Activated CD8-positive, alpha-beta memory T cell treated with anti-CD3 and anti-CD28 coated beads, Interleukin-2, amount 50 U/mL, for 1 hour (primary cell): Measurements from ENCODE around the gene TYMP.
"Not testable (repeated sequence)": the region's sequence is repeated elsewhere in the genome, so short reads cannot be mapped to it uniquely, and the experiment has no call there.

ENCODE experiments used
- DNase-seq: peaks from one replicate; pipeline ENCODE4 v3.0.0-alpha.2; 2020; ENCODE audit errors: extremely low read depth

TYMP gene

DNA sequence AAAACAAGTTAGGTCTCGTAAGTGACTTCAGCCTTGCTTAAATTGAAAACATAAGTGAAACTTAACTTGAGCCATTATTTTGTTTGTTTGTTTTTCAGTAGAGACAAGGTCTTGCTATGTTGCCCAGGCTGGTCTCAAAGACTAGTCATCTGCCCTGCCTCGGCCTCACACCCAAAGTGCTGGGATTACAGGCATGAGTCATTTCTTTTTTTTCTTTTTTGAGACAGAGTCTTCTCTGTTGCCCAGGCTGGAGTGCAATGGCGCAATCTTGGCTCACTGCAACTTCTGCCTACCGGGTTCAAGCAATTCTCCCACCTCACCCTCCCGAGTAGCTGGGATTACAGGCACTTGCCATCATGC lies 11.8 kb upstream of the TYMP start:
- not testable (repeated sequence) for DNase-seq

DNA sequence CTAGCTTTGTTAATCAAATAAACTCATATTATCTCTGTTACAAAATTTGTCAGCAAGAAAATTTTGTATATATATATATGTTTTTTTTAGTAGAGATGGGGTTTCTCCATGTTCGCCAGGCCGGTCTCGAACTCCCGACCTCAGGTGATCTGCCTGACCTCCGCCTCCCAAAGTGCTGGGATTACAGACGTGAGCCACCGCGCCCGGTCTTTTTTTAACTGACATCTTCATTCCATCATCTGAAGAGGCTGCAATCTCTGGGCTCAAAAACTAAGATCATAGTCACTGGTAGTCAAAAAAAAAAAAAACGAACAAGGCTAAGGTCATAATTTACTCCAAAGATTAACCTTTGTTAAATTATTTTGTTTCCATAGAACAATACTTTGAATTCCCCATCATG lies 10.6 kb upstream of the TYMP start:
- no peak for DNase-seq

DNA sequence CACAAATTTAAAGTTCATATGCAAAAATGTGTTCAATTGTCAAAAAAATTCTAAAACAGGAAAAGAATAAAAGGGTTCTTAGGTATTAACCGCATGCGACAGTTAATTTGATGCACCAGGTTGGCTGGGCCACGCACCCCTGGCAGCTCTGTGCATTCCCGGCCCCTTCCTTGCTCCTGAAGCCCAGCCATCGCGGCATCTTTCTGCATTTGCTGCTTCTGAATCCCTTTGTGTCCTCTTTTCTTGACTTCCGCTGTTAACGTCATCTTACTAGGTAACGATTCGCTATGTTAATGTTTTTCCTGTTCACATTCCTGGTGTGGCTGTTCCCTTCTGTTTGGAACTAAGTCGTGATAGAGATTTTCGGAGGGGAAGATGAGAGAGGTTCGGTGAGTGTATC lies 8.0 kb upstream of the TYMP start:
- no peak for DNase-seq

GRCh38 chr22:50536226-50536625 lies 6.4 kb upstream of the TYMP start:
- no peak for DNase-seq

- no peak for DNase-seq
Measured at GRCh38 chr22:50535113-50535512, 5.3 kb upstream of the TYMP start.

GRCh38 chr22:50533856-50534711 lies 4.3 kb upstream of the TYMP start:
- DNase-seq: not testable (repeated sequence)

GRCh38 chr22:50532824-50533796 lies 3.3 kb upstream of the TYMP start:
- no peak for DNase-seq

- no peak for DNase-seq
Measured at GRCh38 chr22:50531962-50532674, 2.3 kb upstream of the TYMP start.

GRCh38 chr22:50531546-50531961 lies 1.7 kb upstream of the TYMP start:
- DNase-seq: no peak

GRCh38 chr22:50530877-50531545 lies 1.2 kb upstream of the TYMP start:
- DNase-seq: no peak

DNA sequence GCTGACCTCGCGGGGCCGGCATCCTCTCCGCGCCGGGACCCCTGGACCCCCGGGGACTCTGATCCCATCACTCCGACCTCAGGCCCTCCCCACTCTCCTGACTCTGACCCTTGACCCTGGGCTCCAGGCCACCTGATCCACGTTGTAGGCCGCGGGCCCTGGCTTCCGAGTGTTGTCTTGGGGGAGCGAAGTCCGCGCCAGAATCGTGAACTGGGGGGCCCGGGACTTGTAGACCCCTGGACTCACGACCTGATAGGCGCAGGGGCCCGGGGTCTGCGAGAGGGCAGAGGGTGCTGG lies 716 bp upstream of the TYMP start:
- DNase-seq: no peak

DNA sequence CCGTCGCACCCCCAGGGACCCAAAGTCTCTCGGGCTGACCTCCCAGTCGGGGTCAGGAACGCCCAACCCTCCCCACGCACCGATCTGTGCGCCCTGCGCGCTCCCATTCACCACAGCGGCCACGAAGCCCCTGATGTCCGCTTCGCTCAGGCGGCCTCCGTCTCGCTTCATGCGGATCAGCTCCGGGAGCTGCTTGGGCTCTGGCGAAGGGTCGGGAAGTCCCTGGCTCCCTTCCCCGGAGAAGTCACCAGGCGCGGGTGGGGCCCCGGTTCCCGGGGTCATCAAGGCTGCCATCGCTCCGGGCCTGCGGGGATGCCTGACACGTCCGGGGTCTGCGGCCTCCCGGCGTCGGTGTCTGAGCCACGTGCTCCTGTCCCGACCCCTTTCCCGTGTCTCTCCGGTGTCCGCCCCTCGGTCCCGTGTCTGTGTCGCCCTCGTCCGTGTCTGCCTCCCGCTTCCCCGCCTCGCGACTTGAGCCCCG lies 356 bp downstream of the TYMP start:
- no peak for DNase-seq

- no peak for DNase-seq
Measured at GRCh38 chr22:50528682-50529415, 963 bp downstream of the TYMP start.

GRCh38 chr22:50527921-50528681 lies 1.7 kb downstream of the TYMP start:
- no peak for DNase-seq

DNA sequence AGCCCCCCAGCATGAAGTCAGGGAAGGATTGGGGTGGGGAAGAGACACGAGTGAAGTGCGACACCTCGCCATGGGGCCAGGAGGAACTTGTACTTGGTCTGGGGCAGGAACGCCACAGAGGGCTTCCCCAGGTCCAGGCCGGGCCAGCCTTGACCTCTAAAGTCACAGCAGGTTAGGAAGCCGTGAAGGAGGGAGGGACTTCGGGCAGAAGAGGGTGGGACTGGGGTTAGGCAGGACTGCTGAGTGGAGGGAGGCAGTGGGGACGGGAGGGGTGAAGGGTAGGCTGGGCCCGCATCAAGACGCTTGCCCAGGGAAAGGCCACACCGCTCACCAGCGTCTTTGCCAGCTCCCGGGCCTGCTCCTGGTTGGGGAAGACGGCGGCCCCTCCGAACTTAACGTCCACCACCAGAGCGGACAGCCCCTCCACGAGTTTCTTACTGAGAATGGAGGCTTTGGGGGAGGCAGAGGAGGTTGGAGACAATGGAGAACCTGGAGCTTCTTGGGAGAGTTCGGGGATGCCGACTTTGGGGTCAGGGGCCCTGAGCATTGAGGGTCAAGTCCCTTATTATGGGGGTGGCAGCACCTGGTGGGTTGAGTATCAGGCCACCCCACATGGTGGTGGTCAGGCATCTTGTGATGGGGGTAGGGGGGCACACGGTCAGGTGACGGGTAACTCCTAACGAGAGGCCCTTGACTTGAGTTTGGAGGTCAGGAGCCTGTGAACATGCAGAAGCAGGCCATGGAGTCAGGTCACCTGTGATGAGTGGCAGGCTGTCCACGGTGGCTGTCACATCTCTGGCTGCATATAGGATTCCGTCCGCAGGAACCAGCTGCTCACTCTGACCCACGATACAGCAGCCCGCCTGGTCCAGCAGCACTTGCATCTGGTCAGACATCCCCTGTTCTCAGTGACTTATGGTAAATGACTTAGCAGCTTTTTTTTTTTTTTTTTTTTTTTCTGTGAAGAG lies 2.7 kb downstream of the TYMP start:
- DNase-seq: no peak

DNA sequence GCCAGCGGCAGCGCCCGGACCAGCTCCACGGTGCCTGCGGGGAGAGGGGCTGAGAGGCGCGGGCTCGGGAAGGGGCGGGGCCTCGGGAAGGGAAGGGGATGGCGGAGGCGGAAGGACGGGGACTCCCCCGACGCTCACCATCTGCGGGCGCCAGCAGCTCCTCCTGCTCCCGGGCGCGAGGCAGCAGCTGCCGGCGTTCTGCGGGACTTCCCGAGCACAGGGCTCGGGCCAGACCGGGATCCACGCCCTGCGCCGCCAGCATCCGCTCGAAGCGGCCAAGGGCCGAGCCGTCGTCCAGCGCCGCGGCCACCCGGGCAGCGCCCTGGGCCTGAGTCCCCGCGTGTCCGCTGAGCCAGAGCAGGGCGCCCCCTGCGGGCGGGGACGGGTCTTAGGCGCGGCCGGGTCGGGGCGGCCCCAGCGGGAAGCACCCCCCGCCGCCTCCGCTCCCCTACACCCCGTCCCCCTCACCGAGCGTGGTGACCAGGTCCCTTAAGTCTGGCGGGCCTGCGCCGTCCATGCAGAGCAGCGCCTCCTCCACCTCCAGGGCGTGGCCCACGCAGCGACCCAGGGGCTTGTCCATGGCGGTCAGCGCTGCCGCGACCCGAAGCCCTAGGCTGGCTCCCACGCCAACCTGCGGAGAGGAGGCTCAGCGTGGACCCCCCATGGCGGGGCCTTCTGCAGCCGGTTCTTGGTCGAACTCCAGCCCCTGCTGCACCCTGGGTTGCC lies 3.5 kb downstream of the TYMP start:
- peak; percentile 59 for DNase-seq

GRCh38 chr22:50525858-50526107 lies 4.0 kb downstream of the TYMP start:
- no peak for DNase-seq

GRCh38 chr22:50525104-50525857 lies 4.5 kb downstream of the TYMP start, which contains the start of gene SCO2:
Gene SCO2, minus strand, starts transcription at chr22:50525598. Its CDS starts 1,187 bp downstream, at chr22:50524411.
- DNase-seq: peak; percentile 93
